RWPE2 (cell line): ENCODE data around the gene EXOSC5.

Experiments used
- ATAC-seq: fragments of 200-7000 bp; cut with Tn5 transposase; 3 replicates; pipeline ENCODE4 v1.9.1; 2021; ENCODE audit warnings: low read depth
- DNase-seq: peaks from one replicate; pipeline ENCODE4 v3.0.0-alpha.2; 2020; ENCODE audit warnings: low spot score
- H3K27ac ChIP-seq: fragments of 450-650 bp; 2 replicates; pipeline ENCODE4 v1.5.1; 2017; ENCODE audit warnings: mild to moderate bottlenecking; ENCODE audit not compliant: poor library complexity, severe bottlenecking
- H3K27me3 ChIP-seq: fragments of 250-450 bp; sonication (Bioruptor Pico); 2 replicates; pipeline ENCODE4 v1.5.1; 2021; ENCODE audit warnings: mild to moderate bottlenecking, moderate library complexity; ENCODE audit not compliant: insufficient read depth, poor library complexity, severe bottlenecking
- H3K36me3 ChIP-seq: fragments of 250-450 bp; sonication (Bioruptor Pico); 2 replicates; pipeline ENCODE4 v1.5.1; 2020; ENCODE audit warnings: low read depth, mild to moderate bottlenecking, moderate library complexity
- H3K4me1 ChIP-seq: fragments of 250-450 bp; sonication (Bioruptor Pico); 2 replicates; pipeline ENCODE4 v1.5.1; 2021; ENCODE audit warnings: mild to moderate bottlenecking, moderate library complexity; ENCODE audit not compliant: insufficient read depth, poor library complexity, severe bottlenecking
- H3K4me3 ChIP-seq: fragments of 250-450 bp; sonication (Bioruptor Pico); 2 replicates; pipeline ENCODE4 v1.5.1; 2021; ENCODE audit warnings: mild to moderate bottlenecking, moderate library complexity; ENCODE audit not compliant: severe bottlenecking
- H3K9me3 ChIP-seq: fragments of 250-450 bp; sonication (Bioruptor Pico); 2 replicates; pipeline ENCODE4 v1.5.1; 2021; ENCODE audit warnings: mild to moderate bottlenecking, moderate library complexity; ENCODE audit not compliant: severe bottlenecking
- CTCF ChIP-seq: fragments of 450-650 bp; IDR thresholded peaks from one replicate; pipeline ENCODE4 v1.5.1; 2017; ENCODE audit warnings: mild to moderate bottlenecking, moderate library complexity; ENCODE audit not compliant: poor library complexity, severe bottlenecking

Gene EXOSC5

GRCh38 chr19:41407271-41407670 is 10.1 kb upstream of the EXOSC5 start:
- no peak overlapping the region for H3K4me3 ChIP-seq
- no peak for TF ChIP-seq CTCF
- peaks cover 4% of the 10 kb centered on the region for H3K4me1 ChIP-seq
- ATAC-seq (no peak), DNase-seq (no peak)
- no peaks in the 10 kb centered on the region for H3K27me3 ChIP-seq
- H3K36me3 ChIP-seq = peaks cover 8% of the 10 kb centered on the region; the same call in 1 of the 2 replicates
- H3K27ac ChIP-seq = no peak overlapping the region
- no peaks in the 10 kb centered on the region for H3K9me3 ChIP-seq

GRCh38 chr19:41405776-41406175 is 8.6 kb upstream of the EXOSC5 start:
- ATAC-seq (no peak), DNase-seq (no peak)
- H3K27me3 ChIP-seq = no peaks in the 10 kb centered on the region
- peaks cover 5% of the 10 kb centered on the region; the same call in 1 of the 2 replicates for H3K36me3 ChIP-seq
- no peak overlapping the region for H3K27ac ChIP-seq
- H3K4me1 ChIP-seq = peaks cover 4% of the 10 kb centered on the region
- no peaks in the 10 kb centered on the region for H3K9me3 ChIP-seq
- no peak overlapping the region for H3K4me3 ChIP-seq
- TF ChIP-seq CTCF = no peak

- ATAC-seq = no peak
- H3K9me3 ChIP-seq = no peaks in the 10 kb centered on the region
- peaks cover 3% of the 10 kb centered on the region for H3K4me1 ChIP-seq
- no peak overlapping the region for H3K27ac ChIP-seq
- H3K36me3 ChIP-seq = no peaks in the 10 kb centered on the region
- no peak for DNase-seq
- no peak for TF ChIP-seq CTCF
- no peak overlapping the region for H3K4me3 ChIP-seq
- H3K27me3 ChIP-seq = no peaks in the 10 kb centered on the region
Measured at GRCh38 chr19:41403181-41403970, 6.2 kb upstream of the EXOSC5 start.

GRCh38 chr19:41402010-41402409 is 4.9 kb upstream of the EXOSC5 start:
- no peak for TF ChIP-seq CTCF
- DNase-seq (no peak), ATAC-seq (no peak)
- H3K27me3 ChIP-seq = no peaks in the 10 kb centered on the region
- H3K9me3 ChIP-seq = no peaks in the 10 kb centered on the region
- no peaks in the 10 kb centered on the region for H3K36me3 ChIP-seq
- H3K27ac ChIP-seq = no peak overlapping the region
- no peak overlapping the region for H3K4me3 ChIP-seq
- H3K4me1 ChIP-seq = peaks cover 3% of the 10 kb centered on the region

GRCh38 chr19:41401483-41401882 is 4.3 kb upstream of the EXOSC5 start:
- ATAC-seq = no peak
- no peaks in the 10 kb centered on the region for H3K9me3 ChIP-seq
- H3K4me1 ChIP-seq = peaks cover 3% of the 10 kb centered on the region
- no peak for TF ChIP-seq CTCF
- no peaks in the 10 kb centered on the region for H3K36me3 ChIP-seq
- H3K27me3 ChIP-seq = no peaks in the 10 kb centered on the region
- no peak overlapping the region for H3K27ac ChIP-seq
- H3K4me3 ChIP-seq = no peak overlapping the region
- no peak for DNase-seq
